HEK293T (cell line): ENCODE measurements around the gene FCHO2.

Experiments used
- BHLHE40 ChIP-seq: fragments of 450-650 bp; IDR thresholded peaks from 2 replicates; pipeline ENCODE4 v1.6.1; 2016; ENCODE audit warnings: mild to moderate bottlenecking, moderate library complexity, borderline replicate concordance
- CTBP1 ChIP-seq: fragments of 450-650 bp; IDR thresholded peaks from 2 replicates; pipeline ENCODE4 v1.6.1; 2016; ENCODE audit warnings: borderline replicate concordance
- NFRKB ChIP-seq: fragments of 450-650 bp; IDR thresholded peaks from 2 replicates; pipeline ENCODE4 v1.6.1; 2016; ENCODE audit warnings: mild to moderate bottlenecking, moderate library complexity
- ZNF384 ChIP-seq: fragments of 450-650 bp; IDR thresholded peaks from 2 replicates; pipeline ENCODE4 v1.6.1; 2016

- TF ChIP-seq BHLHE40 (no peak), CTBP1 (no peak), ZNF384 (no peak), NFRKB (no peak)
Measured at GRCh38 chr5:72985719-72986118, 29.9 kb downstream of the FCHO2 start.
